Thoracic aorta (tissue), 2 donors: ENCODE measurements around the gene ULK2. TPM values are rescaled to one million over a fixed set of nuclear protein-coding genes. Genes with fewer than 3 reads are reported as not detected.

Source experiments
- ATAC-seq: fragments of 150-250 bp; one replicate; pipeline ENCODE4 v1.8.0; 2017; ENCODE audit warnings: low read depth; ENCODE audit not compliant: insufficient number of reproducible peaks, low FRiP score
- DNase-seq: peaks from one replicate; pipeline ENCODE4 v3.0.0-alpha.2; 2020; ENCODE audit warnings: low spot score
- H3K27ac ChIP-seq, 2 donors: fragments of 200-600 bp; sonication (generic); 1 replicate in 1 of 2; 2 replicates in 1 of 2; pipeline ENCODE4 v1.5.1; 2016; ENCODE audit warnings: mild to moderate bottlenecking in 2 of 2, moderate library complexity in 2 of 2
- H3K27me3 ChIP-seq: fragments of 200-600 bp; sonication (generic); replicated peaks from 2 replicates; pipeline ENCODE4 v1.6.0; 2016; ENCODE audit warnings: mild to moderate bottlenecking; ENCODE audit not compliant: insufficient read depth
- H3K36me3 ChIP-seq: fragments of 200-600 bp; sonication (generic); one replicate; pipeline ENCODE4 v1.5.1; 2016
- H3K4me1 ChIP-seq, 2 donors: fragments of 200-600 bp; sonication (generic); 1 replicate in 1 of 2; 2 replicates in 1 of 2; pipeline versions ENCODE4 v1.5.1 to v1.6.0; 2016; ENCODE audit warnings: low read depth in 2 of 2, mild to moderate bottlenecking in 1 of 2; ENCODE audit not compliant: control insufficient read depth in 1 of 2
- H3K4me3 ChIP-seq: fragments of 200-600 bp; sonication (generic); 2 replicates; pipeline ENCODE4 v1.5.1; 2016; ENCODE audit warnings: mild to moderate bottlenecking
- H3K9me3 ChIP-seq: fragments of 200-600 bp; sonication (generic); 2 replicates; pipeline ENCODE4 v1.5.1; 2016
- CTCF ChIP-seq: fragments of 200-600 bp; sonication (generic); IDR thresholded peaks from one replicate; pipeline ENCODE4 v1.5.1; 2019; ENCODE audit warnings: antibody characterized with exemption
- total RNA-seq, 2 donors: library from RNA; depleted of rRNA; stranded (reverse); fragments of >200 nt; gene quantifications; one replicate each; pipeline versions ENCODE4 v1.1.0 to v1.2.3, GENCODE V29; 2016

Gene ULK2
- total RNA-seq, 2 donors from 2014 or later: 24.8 TPM

- DNase-seq (no peak), ATAC-seq (no peak)
- TF ChIP-seq CTCF: no peak
- Histone ChIP-seq H3K27ac (no peak overlapping the region), H3K27me3 (no peaks in the 10 kb centered on the region), H3K4me3 (no peak overlapping the region), H3K4me1 (peaks cover 15 to 29% of the 10 kb centered on the region in 2 donors), H3K9me3 (no peaks in the 10 kb centered on the region), H3K36me3 (no peaks in the 10 kb centered on the region)
These were observed 111.8 kb downstream of the ULK2 start for GRCh38 chr17:19755821-19756510.

GRCh38 chr17:19755392-19755791 lies 112.3 kb downstream of the ULK2 start:
- Histone ChIP-seq H3K4me1 (peaks cover 15 to 29% of the 10 kb centered on the region in 2 donors), H3K36me3 (no peaks in the 10 kb centered on the region), H3K4me3 (no peak overlapping the region), H3K9me3 (no peaks in the 10 kb centered on the region), H3K27ac (peak overlapping the region in 1 of 2 donors; percentile 99), H3K27me3 (no peaks in the 10 kb centered on the region)
- ATAC-seq: no peak
- DNase-seq: no peak
- TF ChIP-seq CTCF: no peak

GRCh38 chr17:19753661-19754463 lies 113.9 kb downstream of the ULK2 start:
- no peak for ATAC-seq
- H3K36me3 ChIP-seq: no peaks in the 10 kb centered on the region

GRCh38 chr17:19753051-19753509 lies 114.7 kb downstream of the ULK2 start:
- peak; percentile 62 for DNase-seq
- Histone ChIP-seq H3K27ac (peak overlapping the region; percentile 97 to 99), H3K4me1 (peaks cover 15 to 39% of the 10 kb centered on the region in 2 donors), H3K4me3 (no peak overlapping the region), H3K9me3 (no peaks in the 10 kb centered on the region), H3K36me3 (no peaks in the 10 kb centered on the region), H3K27me3 (no peaks in the 10 kb centered on the region)
- ATAC-seq: peak; percentile 77
- TF ChIP-seq CTCF: no peak

More at GRCh38 chr17:19753661-19754463, 113.9 kb downstream of the ULK2 start:
- Histone ChIP-seq H3K27ac (peak overlapping the region; percentile 97 to 99), H3K27me3 (no peaks in the 10 kb centered on the region), H3K9me3 (no peaks in the 10 kb centered on the region), H3K4me3 (no peak overlapping the region), H3K4me1 (peaks cover 15 to 31% of the 10 kb centered on the region in 2 donors)
- DNase-seq: no peak
- peak; percentile 63 for TF ChIP-seq CTCF
